Measurements from ENCODE around the gene CHI3L2. TPM values are rescaled to one million over a fixed set of nuclear protein-coding genes. Genes with fewer than 3 reads are reported as not detected.

Gene CHI3L2
- total and polyA plus RNA-seq, 2 donors from 2014 or later = 5.8 to 27.2 TPM

- Histone ChIP-seq H3K27ac (ENCODE audit: low read depth in 2 of 2, low read length in 2 of 2) (no peak overlapping the region), H3K9me3 (ENCODE audit: control insufficient read depth in 2 of 3, insufficient read depth in 1 of 3, low read length in 3 of 3) (no peaks in the 10 kb centered on the region), H3K4me1 (ENCODE audit: control insufficient read depth in 2 of 3, insufficient read depth in 2 of 3, low read depth in 1 of 3, low read length in 3 of 3) (no peaks in the 10 kb centered on the region), H3K27me3 (ENCODE audit: control insufficient read depth, insufficient read depth, low read length) (no peaks in the 10 kb centered on the region), H3K9ac (ENCODE audit: low read length in 3 of 3) (no peak overlapping the region), H3K4me3 (ENCODE audit: low read length in 3 of 3) (no peak overlapping the region), H3K36me3 (ENCODE audit: control insufficient read depth in 2 of 3, insufficient read depth in 3 of 3, low read length in 3 of 3) (no peaks in the 10 kb centered on the region)
- DNase-seq (no peak), FAIRE-seq (no peak)
- TF ChIP-seq CTCF (IDR thresholded peaks at IDR 0.05; ENCODE audit: borderline replicate concordance, extremely low read depth, insufficient read depth) = no peak
- intact Hi-C loops (cut with DNase I) = no loop called here
Observed at GRCh38 chr1:111234258-111234657, 6.7 kb downstream of the CHI3L2 start.

GRCh38 chr1:111234866-111235265 is 7.4 kb downstream of the CHI3L2 start:
- DNase-seq = no peak
- no peak for TF ChIP-seq CTCF (IDR thresholded peaks at IDR 0.05; ENCODE audit: borderline replicate concordance, extremely low read depth, insufficient read depth)
- intact Hi-C loops (cut with DNase I) = no loop called here
- no peaks in the 10 kb centered on the region for H3K4me1 ChIP-seq (ENCODE audit: control insufficient read depth in 2 of 3, insufficient read depth in 2 of 3, low read depth in 1 of 3, low read length in 3 of 3)
- H3K36me3 ChIP-seq (ENCODE audit: control insufficient read depth in 2 of 3, insufficient read depth in 3 of 3, low read length in 3 of 3) = no peaks in the 10 kb centered on the region
- no peaks in the 10 kb centered on the region for H3K27me3 ChIP-seq (ENCODE audit: control insufficient read depth, insufficient read depth, low read length)
- FAIRE-seq = no peak
- no peak overlapping the region for H3K27ac ChIP-seq (ENCODE audit: low read depth in 2 of 2, low read length in 2 of 2)
- H3K9ac ChIP-seq (ENCODE audit: low read length in 3 of 3) = no peak overlapping the region
- no peaks in the 10 kb centered on the region for H3K9me3 ChIP-seq (ENCODE audit: control insufficient read depth in 2 of 3, insufficient read depth in 1 of 3, low read length in 3 of 3)
- H3K4me3 ChIP-seq (ENCODE audit: low read length in 3 of 3) = no peak overlapping the region

GRCh38 chr1:111236379-111236778 is 8.9 kb downstream of the CHI3L2 start:
- H3K4me1 ChIP-seq (ENCODE audit: control insufficient read depth in 2 of 3, insufficient read depth in 2 of 3, low read depth in 1 of 3, low read length in 3 of 3) = no peaks in the 10 kb centered on the region
- no peak overlapping the region for H3K4me3 ChIP-seq (ENCODE audit: low read length in 3 of 3)
- no peaks in the 10 kb centered on the region for H3K27me3 ChIP-seq (ENCODE audit: control insufficient read depth, insufficient read depth, low read length)
- DNase-seq (no peak), FAIRE-seq (no peak)
- intact Hi-C loops (cut with DNase I) = no loop called here
- no peaks in the 10 kb centered on the region for H3K36me3 ChIP-seq (ENCODE audit: control insufficient read depth in 2 of 3, insufficient read depth in 3 of 3, low read length in 3 of 3)
- no peak overlapping the region for H3K9ac ChIP-seq (ENCODE audit: low read length in 3 of 3)
- H3K9me3 ChIP-seq (ENCODE audit: control insufficient read depth in 2 of 3, insufficient read depth in 1 of 3, low read length in 3 of 3) = no peaks in the 10 kb centered on the region
- TF ChIP-seq CTCF (IDR thresholded peaks at IDR 0.05; ENCODE audit: borderline replicate concordance, extremely low read depth, insufficient read depth) = no peak
- no peak overlapping the region for H3K27ac ChIP-seq (ENCODE audit: low read depth in 2 of 2, low read length in 2 of 2)

GRCh38 chr1:111236806-111237205 is 9.3 kb downstream of the CHI3L2 start:
- Histone ChIP-seq H3K27me3 (ENCODE audit: control insufficient read depth, insufficient read depth, low read length) (no peaks in the 10 kb centered on the region), H3K4me1 (ENCODE audit: control insufficient read depth in 2 of 3, insufficient read depth in 2 of 3, low read depth in 1 of 3, low read length in 3 of 3) (no peaks in the 10 kb centered on the region), H3K9me3 (ENCODE audit: control insufficient read depth in 2 of 3, insufficient read depth in 1 of 3, low read length in 3 of 3) (no peaks in the 10 kb centered on the region), H3K4me3 (ENCODE audit: low read length in 3 of 3) (no peak overlapping the region), H3K9ac (ENCODE audit: low read length in 3 of 3) (no peak overlapping the region), H3K27ac (ENCODE audit: low read depth in 2 of 2, low read length in 2 of 2) (no peak overlapping the region), H3K36me3 (ENCODE audit: control insufficient read depth in 2 of 3, insufficient read depth in 3 of 3, low read length in 3 of 3) (no peaks in the 10 kb centered on the region)
- FAIRE-seq = no peak
- intact Hi-C loops (cut with DNase I) = no loop called here
- DNase-seq = no peak
- no peak for TF ChIP-seq CTCF (IDR thresholded peaks at IDR 0.05; ENCODE audit: borderline replicate concordance, extremely low read depth, insufficient read depth)

Measured in kidney (tissue), 14 donors.